ENCODE measurements around the gene CCDC28A.
A peak's percentile ranks its signal among the peaks of the same experiment; 100 is the strongest.

Gene CCDC28A

GRCh38 chr6:138773177-138774091, at the start of gene CCDC28A (continued):
- peak; percentile 87 for TF ChIP-seq PATZ1 (tag by site-specific recombination; IDR thresholded peaks at IDR 0.05)
- peak; percentile 74 for TF ChIP-seq ZNF24 (tag by site-specific recombination; IDR thresholded peaks at IDR 0.05)
- peak; percentile 95 for TF ChIP-seq ZBTB11 (tag by site-specific recombination; conservative IDR thresholded peaks at IDR 0.05; ENCODE audit: low read depth)
- TF ChIP-seq ZNF561 (tag by site-specific recombination; IDR thresholded peaks at IDR 0.05; ENCODE audit: borderline replicate concordance): 0 out of 2 replicates have a peak, but pooled peaks have one; percentile 24
- 0 out of 2 replicates have a peak, but pooled peaks have one; percentile 16 for TF ChIP-seq ZNF10 (tag by site-specific recombination; IDR thresholded peaks at IDR 0.05)
- TF ChIP-seq GLIS2 (tag by site-specific recombination; IDR thresholded peaks at IDR 0.05): peak; percentile 89
- peak; percentile 40; the same call in 1 of the 2 replicates for TF ChIP-seq ZNF580 (tag by site-specific recombination; IDR thresholded peaks at IDR 0.05)
- TF ChIP-seq ZNF18 (tag by site-specific recombination; IDR thresholded peaks at IDR 0.05): peak; percentile 77
- peak; percentile 8 for TF ChIP-seq SP7 (tag by site-specific recombination; IDR thresholded peaks at IDR 0.05)
- peak; percentile 95 for TF ChIP-seq SP2 (tag by site-specific recombination; IDR thresholded peaks at IDR 0.05)
- TF ChIP-seq ZNF426 (tag by site-specific recombination; IDR thresholded peaks at IDR 0.05): no peak

- POLR2A ChIA-PET: no interaction called here
- no peak for TF ChIP-seq ZNF670 (tag by site-specific recombination; IDR thresholded peaks at IDR 0.05; ENCODE audit: low read depth)
- TF ChIP-seq ZNF214 (tag by site-specific recombination; IDR thresholded peaks at IDR 0.05; ENCODE audit: borderline replicate concordance): no peak
- TF ChIP-seq TCF7L2 (IDR thresholded peaks at IDR 0.05; ENCODE audit: borderline replicate concordance, low read depth, low read length): no peak
- TF ChIP-seq ZNF580 (tag by site-specific recombination; IDR thresholded peaks at IDR 0.05): no peak
- no peak for TF ChIP-seq ZNF510 (tag by site-specific recombination; IDR thresholded peaks at IDR 0.05; ENCODE audit: insufficient replicate concordance)
- TF ChIP-seq ZNF433 (tag by site-specific recombination; IDR thresholded peaks at IDR 0.05; ENCODE audit: low read depth): no peak
- no peak for TF ChIP-seq ZNF423 (tag by site-specific recombination; IDR thresholded peaks at IDR 0.05)
- TF ChIP-seq TSHZ1 (tag by site-specific recombination; IDR thresholded peaks at IDR 0.05; ENCODE audit: borderline replicate concordance): no peak
- no peak for TF ChIP-seq ZNF155 (tag by site-specific recombination; IDR thresholded peaks at IDR 0.05)
- TF ChIP-seq ZNF19 (tag by site-specific recombination; IDR thresholded peaks at IDR 0.05; ENCODE audit: low read depth): no peak
- TF ChIP-seq ZNF473 (tag by site-specific recombination; IDR thresholded peaks at IDR 0.05): no peak
- no peak for TF ChIP-seq ZNF792 (tag by site-specific recombination; IDR thresholded peaks at IDR 0.05)
- TF ChIP-seq ZNF132 (tag by site-specific recombination; IDR thresholded peaks at IDR 0.05; ENCODE audit: borderline replicate concordance): no peak
- no peak for TF ChIP-seq SETDB1 (IDR thresholded peaks at IDR 0.05; ENCODE audit: insufficient read length, low read length)
Measured at GRCh38 chr6:138724015-138724414, 49.6 kb upstream of the CCDC28A start.

More at GRCh38 chr6:138724015-138724414, 49.6 kb upstream of the CCDC28A start:
- Histone ChIP-seq H3K36me3 (ENCODE audit: control insufficient read depth in 2 of 2, insufficient read depth in 1 of 2, low read length in 2 of 2) (no peaks in the 10 kb centered on the region), H3K4me1 (ENCODE audit: control insufficient read depth, insufficient read depth, low read length) (0 out of 2 replicates have a peak, but pooled peaks cover 4% of the 10 kb centered on the region), H3K9me3 (ENCODE audit: control insufficient read depth, insufficient read depth, low read depth, low read length) (no peaks in the 10 kb centered on the region), H3K27ac (ENCODE audit: extremely low read depth, low read depth, low read length) (no peak overlapping the region), H3K4me3 (ENCODE audit: low read depth, low read length) (no peak overlapping the region)
- CTCF ChIA-PET: no interaction called here
